HFFc6 (cell line): Measurements from ENCODE around the gene KRTAP11-1. TPM values are rescaled to one million over a fixed set of nuclear protein-coding genes. Genes with fewer than 3 reads are reported as not detected.

Source experiments
- DNase-seq: peaks from one replicate; pipeline ENCODE4 v3.0.0-alpha.2; 2018
- H3K27ac Mint-ChIP-seq: 2 replicates; pipeline ENCODE4 v1.8.0; 2020; ENCODE audit warnings: mild to moderate bottlenecking, mixed read lengths
- H3K27me3 Mint-ChIP-seq: 2 replicates; pipeline ENCODE4 v1.8.0; 2021; ENCODE audit warnings: mild to moderate bottlenecking, moderate library complexity, mixed read lengths; ENCODE audit not compliant: insufficient read depth
- H3K36me3 Mint-ChIP-seq: 2 replicates; pipeline ENCODE4 v1.8.0; 2021; ENCODE audit warnings: low read depth, mixed read lengths
- H3K4me1 Mint-ChIP-seq: 2 replicates; pipeline ENCODE4 v1.8.0; 2020; ENCODE audit warnings: low read depth, mixed read lengths
- H3K4me3 Mint-ChIP-seq: 2 replicates; pipeline ENCODE4 v1.8.0; 2020; ENCODE audit warnings: mild to moderate bottlenecking, moderate library complexity, mixed read lengths
- H3K9me3 Mint-ChIP-seq: 2 replicates; pipeline ENCODE4 v1.8.0; 2020; ENCODE audit warnings: mild to moderate bottlenecking, mixed read lengths
- CTCF ChIP-seq: fragments of 200-600 bp; sonication (generic); IDR thresholded peaks from 2 replicates; pipeline ENCODE4 v1.5.0; 2021; ENCODE audit warnings: antibody characterized with exemption, mild to moderate bottlenecking
- total RNA-seq, 6 experiments: library from RNA; stranded (reverse); fragmentation: NEBNext Ultra II Directional; extraction: Animal tissue kit (Norgen Biotek cat#: 25700); gene quantifications; 2 replicates in 1 of 6; 3 replicates in 5 of 6; pipeline ENCODE4 v1.2.3, GENCODE V29; 2021

KRTAP11-1 gene
- total RNA-seq, 6 experiments from 2014 or later = not detected

- Mint-ChIP-seq H3K9me3 (peaks cover 29% of the 10 kb centered on the region), H3K36me3 (no peaks in the 10 kb centered on the region), H3K27me3 (no peaks in the 10 kb centered on the region), H3K4me1 (no peaks in the 10 kb centered on the region), H3K4me3 (no peak overlapping the region), H3K27ac (no peak overlapping the region)
- TF ChIP-seq CTCF = peak; percentile 27; the same call in 1 of the 2 replicates
- no peak for DNase-seq
These were observed 42.1 kb downstream of the KRTAP11-1 start for GRCh38 chr21:30839304-30839703.

DNA sequence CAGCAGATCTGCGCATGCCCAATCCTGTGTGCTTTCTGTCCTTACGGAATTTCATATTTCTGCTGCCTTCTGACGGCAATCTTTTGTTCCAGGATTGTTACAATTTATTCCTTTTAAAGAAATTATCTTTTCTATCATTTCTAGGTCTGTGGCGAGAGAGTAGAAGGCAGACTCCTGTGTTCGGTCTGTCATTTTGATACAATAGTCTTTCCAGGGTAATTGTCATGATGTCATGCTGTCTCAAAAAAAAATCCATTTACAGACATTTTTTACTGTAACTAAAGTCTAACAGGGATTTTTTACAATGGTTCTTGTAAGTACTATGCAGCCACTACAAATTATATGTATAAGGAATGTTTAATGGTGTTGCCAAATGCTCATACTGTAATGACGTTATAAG is 42.8 kb downstream of the KRTAP11-1 start:
- TF ChIP-seq CTCF = no peak
- peaks cover 28% of the 10 kb centered on the region for H3K9me3 Mint-ChIP-seq
- H3K27ac Mint-ChIP-seq = no peak overlapping the region
- H3K27me3 Mint-ChIP-seq = no peaks in the 10 kb centered on the region
- no peaks in the 10 kb centered on the region for H3K36me3 Mint-ChIP-seq
- H3K4me3 Mint-ChIP-seq = no peak overlapping the region
- DNase-seq = no peak
- H3K4me1 Mint-ChIP-seq = no peaks in the 10 kb centered on the region

- no peak for DNase-seq
- Mint-ChIP-seq H3K27ac (no peak overlapping the region), H3K4me3 (no peak overlapping the region), H3K4me1 (no peaks in the 10 kb centered on the region), H3K27me3 (no peaks in the 10 kb centered on the region), H3K36me3 (no peaks in the 10 kb centered on the region), H3K9me3 (peaks cover 28% of the 10 kb centered on the region)
- TF ChIP-seq CTCF = peak; percentile 73
These were observed 50.1 kb downstream of the KRTAP11-1 start for GRCh38 chr21:30831194-30831765.

Other genes with a start within 250 kb of the KRTAP11-1 start
- not detected for gene KRTAP20-2, start 246.4 kb downstream of the KRTAP11-1 start, total RNA-seq
- gene KRTAP20-3, start 238.7 kb downstream of the KRTAP11-1 start, total RNA-seq = not detected
- not detected for gene KRTAP21-3, start 162.8 kb downstream of the KRTAP11-1 start, total RNA-seq
- not detected for gene KRTAP21-2, start 134.3 kb downstream of the KRTAP11-1 start, total RNA-seq
- not detected for gene KRTAP21-1, start 126.2 kb downstream of the KRTAP11-1 start, total RNA-seq
- not detected for gene KRTAP8-1, start 68.3 kb downstream of the KRTAP11-1 start, total RNA-seq
- not detected for gene KRTAP7-1, start 51.8 kb downstream of the KRTAP11-1 start, total RNA-seq
- gene KRTAP19-8, start 156.9 kb upstream of the KRTAP11-1 start, total RNA-seq = not detected